ENCODE results near the gene VRK3. TPM values are rescaled to one million over a fixed set of nuclear protein-coding genes. Genes with fewer than 3 reads are reported as not detected.

The VRK3 gene
- total and polyA plus RNA-seq, 12 donors = 15.1 to 34.9 (median 23.6) TPM

DNA sequence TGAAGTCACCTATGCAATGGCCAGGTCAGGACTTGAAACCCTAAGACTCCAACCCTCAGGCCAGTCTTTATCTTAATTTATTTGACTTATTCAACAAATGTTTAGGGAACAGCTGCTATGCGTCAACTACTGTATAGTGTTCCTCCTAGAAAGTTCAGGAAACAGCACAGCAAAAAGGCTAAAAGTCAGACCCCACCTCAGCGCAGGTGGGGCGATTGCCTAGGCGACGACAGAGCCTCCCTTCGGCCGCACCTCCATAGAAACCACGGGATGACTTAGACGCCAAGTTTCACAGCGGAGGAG is 502 bp downstream of the VRK3 start:
- DNase-seq = no peak
- Histone ChIP-seq H3K9me3 (no peaks in the 10 kb centered on the region), H3K4me3 (peak overlapping the region; percentile 73 to 99 (median 92)), H3K4me1 (peaks cover 5 to 43% (median 28%) of the 10 kb centered on the region in 9 donors), H3K27me3 (no peaks in the 10 kb centered on the region), H3K27ac (peak overlapping the region in 9 of 10 donors; percentile 83 to 96 (median 94)), H3K36me3 (peaks cover 0 to 24% (median 8%) of the 10 kb centered on the region in 9 donors)
- intact Hi-C loops (cut with DNase I) = no loop called here
- TF ChIP-seq, protein P1, sequence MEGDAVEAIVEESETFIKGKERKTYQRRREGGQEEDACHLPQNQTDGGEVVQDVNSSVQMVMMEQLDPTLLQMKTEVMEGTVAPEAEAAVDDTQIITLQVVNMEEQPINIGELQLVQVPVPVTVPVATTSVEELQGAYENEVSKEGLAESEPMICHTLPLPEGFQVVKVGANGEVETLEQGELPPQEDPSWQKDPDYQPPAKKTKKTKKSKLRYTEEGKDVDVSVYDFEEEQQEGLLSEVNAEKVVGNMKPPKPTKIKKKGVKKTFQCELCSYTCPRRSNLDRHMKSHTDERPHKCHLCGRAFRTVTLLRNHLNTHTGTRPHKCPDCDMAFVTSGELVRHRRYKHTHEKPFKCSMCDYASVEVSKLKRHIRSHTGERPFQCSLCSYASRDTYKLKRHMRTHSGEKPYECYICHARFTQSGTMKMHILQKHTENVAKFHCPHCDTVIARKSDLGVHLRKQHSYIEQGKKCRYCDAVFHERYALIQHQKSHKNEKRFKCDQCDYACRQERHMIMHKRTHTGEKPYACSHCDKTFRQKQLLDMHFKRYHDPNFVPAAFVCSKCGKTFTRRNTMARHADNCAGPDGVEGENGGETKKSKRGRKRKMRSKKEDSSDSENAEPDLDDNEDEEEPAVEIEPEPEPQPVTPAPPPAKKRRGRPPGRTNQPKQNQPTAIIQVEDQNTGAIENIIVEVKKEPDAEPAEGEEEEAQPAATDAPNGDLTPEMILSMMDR (IDR thresholded peaks at IDR 0.05) = no peak
- no peak for ATAC-seq
- WGBS, 2 donors = 0% methylated on average over 10 of the region's 10 CpGs

DNA sequence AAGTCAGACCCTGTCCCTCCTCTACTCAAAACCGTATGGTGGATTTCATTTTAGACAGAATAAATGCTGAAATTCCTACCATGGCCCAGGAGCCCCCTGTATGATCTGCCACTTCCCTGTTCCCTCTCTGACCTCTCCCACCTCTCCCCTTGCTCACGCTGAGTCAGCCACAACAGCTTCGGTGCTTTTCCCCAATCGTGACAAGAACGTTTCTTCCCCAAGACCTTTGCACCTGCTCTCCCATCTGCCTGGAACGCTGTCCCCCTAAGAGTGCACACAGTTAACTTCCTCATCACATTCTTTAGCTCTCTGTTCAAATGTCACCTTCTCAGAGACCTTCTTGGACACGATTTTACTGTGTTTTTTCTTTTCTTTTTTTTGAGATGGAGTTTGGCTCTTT is 2.3 kb downstream of the VRK3 start:
- H3K27me3 ChIP-seq = no peaks in the 10 kb centered on the region
- intact Hi-C loops (cut with DNase I) = no loop called here

DNA sequence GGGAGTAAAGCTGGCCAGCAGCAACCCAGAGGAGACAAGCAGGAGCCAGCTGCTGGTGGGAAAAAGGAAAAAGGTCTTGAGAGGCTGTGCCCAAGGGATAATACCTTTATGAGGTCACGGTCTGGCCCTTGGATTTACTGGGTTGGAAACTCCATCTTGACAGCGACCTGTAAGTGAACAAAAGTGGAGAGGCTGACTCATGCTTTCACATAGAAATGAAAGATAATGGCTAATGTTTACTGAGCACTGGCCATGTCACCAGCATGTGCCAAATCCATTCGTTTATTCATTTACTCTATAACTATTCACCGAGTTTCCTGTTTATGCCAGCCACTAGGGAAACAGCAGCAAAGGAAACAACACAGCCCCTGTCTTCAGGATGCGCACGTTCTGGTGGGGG is 4.7 kb downstream of the VRK3 start:
- 79 to 86% methylated on average over 6 of the region's 6 CpGs for WGBS, 2 donors
- TF ChIP-seq, protein P1 (IDR thresholded peaks at IDR 0.05) = no peak
- Histone ChIP-seq H3K4me1 (peaks cover 5 to 25% (median 13%) of the 10 kb centered on the region in 9 donors), H3K9me3 (no peaks in the 10 kb centered on the region), H3K27me3 (no peaks in the 10 kb centered on the region), H3K27ac (no peak overlapping the region), H3K36me3 (peaks cover 0 to 59% (median 34%) of the 10 kb centered on the region in 9 donors), H3K4me3 (no peak overlapping the region)
- no peak for DNase-seq
- no peak for ATAC-seq
- intact Hi-C loops (cut with DNase I) = no loop called here

More for the DNA sequence above, 2.3 kb downstream of the VRK3 start:
- DNase-seq (no peak), ATAC-seq (no peak)
- Histone ChIP-seq H3K4me1 (peaks cover 5 to 43% (median 28%) of the 10 kb centered on the region in 9 donors), H3K4me3 (no peak overlapping the region), H3K9me3 (no peaks in the 10 kb centered on the region), H3K27ac (no peak overlapping the region), H3K36me3 (peaks cover 0 to 36% (median 18%) of the 10 kb centered on the region in 9 donors)
- WGBS, 2 donors = 81 to 82% methylated on average over 7 of the region's 7 CpGs
- TF ChIP-seq, protein P1 (IDR thresholded peaks at IDR 0.05) = no peak

DNA sequence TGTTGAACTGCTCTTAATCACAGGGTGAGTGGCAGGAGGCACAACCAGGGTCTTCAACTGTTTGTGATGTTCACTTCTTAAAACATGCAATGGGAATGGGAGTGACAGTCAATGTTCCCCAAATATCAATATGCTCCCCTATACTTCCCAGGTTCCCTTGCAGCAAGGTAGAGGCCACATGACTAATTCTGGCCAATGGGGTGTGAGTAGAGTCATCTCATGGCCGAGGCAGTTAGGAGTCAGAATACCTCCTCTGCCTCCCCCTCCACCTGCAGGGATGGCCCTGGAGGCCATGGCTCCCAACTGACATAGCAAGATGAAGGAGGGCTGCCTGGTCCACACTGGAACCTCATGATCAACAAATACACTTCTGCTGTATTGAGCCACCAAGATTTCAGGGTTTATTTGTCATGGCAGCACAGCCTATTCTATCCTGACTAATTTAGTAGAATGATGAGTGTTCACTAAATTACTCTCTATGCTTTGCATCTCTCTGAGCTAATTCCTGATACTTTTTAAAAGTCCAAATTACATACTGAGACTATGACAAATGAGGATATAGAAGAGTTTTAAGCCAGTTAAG is 8.9 kb downstream of the VRK3 start:
- TF ChIP-seq, protein P1 (IDR thresholded peaks at IDR 0.05) = no peak
- intact Hi-C loops (cut with DNase I) = no loop called here
- no peak for ATAC-seq

More for the DNA sequence above, 8.9 kb downstream of the VRK3 start:
- 94 to 100% methylated on average over 1 of the region's 1 CpG for WGBS, 2 donors
- Histone ChIP-seq H3K36me3 (peaks cover 0 to 92% (median 66%) of the 10 kb centered on the region in 9 donors), H3K9me3 (no peaks in the 10 kb centered on the region), H3K4me1 (no peaks in the 10 kb centered on the region), H3K4me3 (no peak overlapping the region), H3K27ac (no peak overlapping the region), H3K27me3 (no peaks in the 10 kb centered on the region)
- no peak for DNase-seq
